CD4-positive, alpha-beta T cell (primary cell): Measurements from ENCODE around the gene AGBL4. TPM values are rescaled to one million over a fixed set of nuclear protein-coding genes. Genes with fewer than 3 reads are reported as not detected.

Source experiments
- ATAC-seq: fragments of 200-7000 bp; cut with Tn5 transposase; one replicate; pipeline ENCODE4 v1.10.0; 2022; ENCODE audit warnings: mild to moderate bottlenecking; ENCODE audit not compliant: poor library complexity
- CTCF ChIA-PET: fragments of 350-600 bp; sonication (Branson Sonifier 250); formaldehyde crosslinking; loops from one replicate; lab custom pipeline; 2021; ENCODE audit warnings: antibody characterized with exemption, inconsistent platforms; lab: Charles Lee
- POLR2A ChIA-PET: fragments of 350-600 bp; sonication (Branson Sonifier 250); formaldehyde crosslinking; loops from one replicate; lab custom pipeline; 2021; ENCODE audit warnings: antibody characterized with exemption, inconsistent platforms; lab: Charles Lee
- DNase-seq, 14 experiments: peaks; one replicate each; pipeline ENCODE4 v3.0.0-alpha.2; 2013 to 2020; ENCODE audit warnings: mixed read lengths in 2 of 14
- H3K27ac ChIP-seq, 2 donors: one replicate each; pipeline versions ENCODE4 v1.5.1 to v1.7.0; 2013; ENCODE audit warnings: low read length in 2 of 2, low read depth in 1 of 2, mild to moderate bottlenecking in 1 of 2
- H3K27me3 ChIP-seq, 2 experiments: 1 replicate in 1 of 2; 2 replicates in 1 of 2; pipeline versions ENCODE4 v1.6.1 to v1.7.0; 2013; ENCODE audit warnings: low read length in 2 of 2, control low read depth in 1 of 2, mild to moderate bottlenecking in 1 of 2, moderate library complexity in 1 of 2; ENCODE audit not compliant: insufficient read depth in 2 of 2, control insufficient read depth in 1 of 2
- H3K36me3 ChIP-seq: one replicate; pipeline ENCODE4 v1.6.1; 2013; ENCODE audit warnings: low read length, control low read depth; ENCODE audit not compliant: insufficient read depth
- H3K4me1 ChIP-seq: one replicate; pipeline ENCODE4 v1.6.1; 2013; ENCODE audit warnings: low read length, control low read depth; ENCODE audit not compliant: insufficient read depth
- H3K4me3 ChIP-seq: one replicate; pipeline ENCODE4 v1.5.1; 2013; ENCODE audit warnings: mild to moderate bottlenecking, low read length, moderate library complexity
- H3K9me3 ChIP-seq, 2 experiments: 1 replicate in 1 of 2; 2 replicates in 1 of 2; pipeline versions ENCODE4 v1.6.1 to v1.7.0; 2013; ENCODE audit warnings: low read length in 2 of 2, mild to moderate bottlenecking in 2 of 2, control low read depth in 1 of 2, moderate library complexity in 1 of 2; ENCODE audit not compliant: control insufficient read depth in 1 of 2, insufficient read depth in 1 of 2
- H3K27ac Mint-ChIP-seq: one replicate; pipeline ENCODE4 v1.8.0; 2020; ENCODE audit warnings: mixed read lengths
- H3K27me3 Mint-ChIP-seq: one replicate; pipeline ENCODE4 v1.8.0; 2021; ENCODE audit warnings: mixed read lengths
- H3K36me3 Mint-ChIP-seq: one replicate; pipeline ENCODE4 v1.8.0; 2021; ENCODE audit warnings: low read depth, mixed read lengths
- H3K4me1 Mint-ChIP-seq: one replicate; pipeline ENCODE4 v1.8.0; 2021; ENCODE audit warnings: low read depth, mixed read lengths
- H3K4me3 Mint-ChIP-seq: one replicate; pipeline ENCODE4 v1.8.0; 2020; ENCODE audit warnings: mild to moderate bottlenecking, mixed read lengths
- H3K9me3 Mint-ChIP-seq: one replicate; pipeline ENCODE4 v1.8.0; 2020; ENCODE audit warnings: mixed read lengths
- CTCF ChIP-seq: fragments of 200-600 bp; IDR thresholded peaks from one replicate; pipeline ENCODE4 v1.8.0; 2022; ENCODE audit warnings: antibody characterized with exemption, mild to moderate bottlenecking
- intact Hi-C, 2 experiments: fragments of 100-400 bp; cut with DNase I in 1 of 2; cut with micrococcal nuclease in 1 of 2; formaldehyde crosslinking; loops; one replicate each; pipeline versions ENCODE4 v1.15.1 to v1.9.0; 2023 to 2025; cut with DNase I, micrococcal nuclease
- total RNA-seq, 174 experiments: library from RNA in 2 of 174; stranded (reverse) in 2 of 174; gene quantifications; one replicate each; pipeline ENCODE4 v1.2.3 and lab custom pipeline; 2021 to 2026

Gene AGBL4
- total RNA-seq, 2 experiments from 2014 or later: 0.11 TPM; not detected in 1

DNA sequence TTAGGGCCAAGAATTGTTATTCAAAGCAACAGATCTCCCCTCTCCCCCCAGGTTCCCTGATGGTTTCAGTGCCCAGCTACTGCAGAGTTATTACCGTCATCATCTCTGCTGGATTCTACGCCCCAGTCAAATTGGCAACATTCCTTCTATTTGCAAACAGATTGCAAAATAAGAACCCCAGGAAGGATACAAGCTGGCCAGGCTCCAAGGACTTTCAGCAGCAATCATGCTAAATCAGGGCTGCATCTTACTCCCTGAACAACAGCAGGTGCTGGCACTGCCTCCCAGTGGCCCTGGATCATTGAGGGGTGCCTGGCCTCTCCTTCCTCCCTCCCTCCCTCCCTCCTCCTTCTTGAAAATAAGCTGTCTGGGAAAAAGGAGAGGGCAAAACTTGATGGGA lies 725.5 kb downstream of the AGBL4 start:
- Mint-ChIP-seq H3K36me3 (no peaks in the 10 kb centered on the region), H3K9me3 (peaks cover 11% of the 10 kb centered on the region), H3K4me1 (no peaks in the 10 kb centered on the region), H3K4me3 (no peak overlapping the region), H3K27ac (no peak overlapping the region), H3K27me3 (no peaks in the 10 kb centered on the region)
- ChIA-PET CTCF (no interaction called here), POLR2A (no interaction called here)
- no peak overlapping the region for H3K4me3 ChIP-seq
- no peak overlapping the region for H3K27ac ChIP-seq
- TF ChIP-seq CTCF: no peak
- DNase-seq (no peak), ATAC-seq (no peak)
- H3K36me3 ChIP-seq: no peaks in the 10 kb centered on the region
- no peaks in the 10 kb centered on the region for H3K4me1 ChIP-seq
- intact Hi-C loops: no loop called here
- H3K9me3 ChIP-seq: peaks cover 0 to under 1% of the 10 kb centered on the region in 2 experiments
- H3K27me3 ChIP-seq: no peaks in the 10 kb centered on the region

- TF ChIP-seq CTCF: no peak
- Histone ChIP-seq H3K27me3 (no peaks in the 10 kb centered on the region), H3K4me1 (no peaks in the 10 kb centered on the region), H3K4me3 (no peak overlapping the region), H3K9me3 (peaks cover 0 to 5% of the 10 kb centered on the region in 2 experiments), H3K27ac (no peak overlapping the region), H3K36me3 (no peaks in the 10 kb centered on the region)
- no peaks in the 10 kb centered on the region for H3K4me1 Mint-ChIP-seq
- H3K36me3 Mint-ChIP-seq: no peaks in the 10 kb centered on the region
- ATAC-seq (no peak), DNase-seq (no peak)
- H3K9me3 Mint-ChIP-seq: peaks cover 9% of the 10 kb centered on the region
- H3K27ac Mint-ChIP-seq: no peak overlapping the region
- H3K4me3 Mint-ChIP-seq: no peak overlapping the region
- intact Hi-C loops: no loop called here
- ChIA-PET POLR2A (no interaction called here), CTCF (no interaction called here)
- H3K27me3 Mint-ChIP-seq: no peaks in the 10 kb centered on the region
Observed at GRCh38 chr1:49297783-49298182, 726.0 kb downstream of the AGBL4 start.

GRCh38 chr1:49294539-49294938 lies 729.2 kb downstream of the AGBL4 start:
- H3K4me1 ChIP-seq: no peaks in the 10 kb centered on the region
- H3K27me3 ChIP-seq: no peaks in the 10 kb centered on the region
- DNase-seq (no peak), ATAC-seq (no peak)
- CTCF ChIA-PET: no interaction called here
- Mint-ChIP-seq H3K4me1 (no peaks in the 10 kb centered on the region), H3K9me3 (peaks cover 6% of the 10 kb centered on the region), H3K36me3 (no peaks in the 10 kb centered on the region), H3K4me3 (no peak overlapping the region), H3K27ac (no peak overlapping the region), H3K27me3 (no peaks in the 10 kb centered on the region)
- H3K9me3 ChIP-seq: peaks cover 10 to 19% of the 10 kb centered on the region in 2 experiments
- TF ChIP-seq CTCF: no peak
- no peaks in the 10 kb centered on the region for H3K36me3 ChIP-seq
- intact Hi-C loops: no loop called here
- no peak overlapping the region for H3K4me3 ChIP-seq
- POLR2A ChIA-PET: no interaction called here
- H3K27ac ChIP-seq: no peak overlapping the region
